Calu3 (cell line): Measurements from ENCODE around the gene TMEM8B. TPM values are rescaled to one million over a fixed set of nuclear protein-coding genes. Genes with fewer than 3 reads are reported as not detected.

Source experiments
- BruUV-seq: library from RNA; stranded (reverse); fragments of 400-500 nt; replicated peaks from 2 replicates; lab custom pipeline; 2021; lab: Mats Ljungman, UMichigan
- CTCF ChIA-PET: fragments of 300-600 bp; sonication (Branson Sonifier 250); formaldehyde crosslinking; loops from one replicate; lab custom pipeline; 2022; ENCODE audit warnings: antibody characterized with exemption; lab: Charles Lee
- DNase-seq: peaks from one replicate; pipeline ENCODE4 v3.0.0; 2022
- H3K27ac Mint-ChIP-seq: one replicate; pipeline ENCODE4 v1.8.0; 2022; ENCODE audit warnings: mixed read lengths; ENCODE audit not compliant: unreplicated experiment
- H3K27me3 Mint-ChIP-seq: one replicate; pipeline ENCODE4 v1.8.0; 2022; ENCODE audit warnings: mixed read lengths; ENCODE audit not compliant: unreplicated experiment
- H3K36me3 Mint-ChIP-seq: one replicate; pipeline ENCODE4 v1.8.0; 2022; ENCODE audit warnings: mild to moderate bottlenecking, moderate library complexity, mixed read lengths; ENCODE audit not compliant: insufficient read depth, unreplicated experiment
- H3K4me1 Mint-ChIP-seq: one replicate; pipeline ENCODE4 v1.8.0; 2022; ENCODE audit warnings: mild to moderate bottlenecking, low read depth, mixed read lengths; ENCODE audit not compliant: unreplicated experiment
- H3K4me3 Mint-ChIP-seq: one replicate; pipeline ENCODE4 v1.8.0; 2022; ENCODE audit warnings: mild to moderate bottlenecking, low read depth, moderate library complexity, mixed read lengths; ENCODE audit not compliant: unreplicated experiment
- H3K9me3 Mint-ChIP-seq: one replicate; pipeline ENCODE4 v1.8.0; 2022; ENCODE audit warnings: low read depth, mixed read lengths; ENCODE audit not compliant: unreplicated experiment
- intact Hi-C: fragments of 100-400 bp; cut with micrococcal nuclease; formaldehyde crosslinking; loops from one replicate; pipeline ENCODE4 v1.10.0; 2022; ENCODE audit not compliant: unreplicated experiment
- total RNA-seq: library from RNA; stranded (reverse); gene quantifications from 2 replicates; pipeline ENCODE4 v1.2.3, GENCODE V29; 2022
- TF ChIP-seq, protein P1 (sequence below): fragments of 200-600 bp; IDR thresholded peaks from one replicate; pipeline ENCODE4 v1.8.0; 2022; ENCODE audit warnings: antibody characterized with exemption; ENCODE audit not compliant: unreplicated experiment

The TMEM8B gene
- total RNA-seq, 1 experiment from 2014 or later = 2.5 TPM

DNA sequence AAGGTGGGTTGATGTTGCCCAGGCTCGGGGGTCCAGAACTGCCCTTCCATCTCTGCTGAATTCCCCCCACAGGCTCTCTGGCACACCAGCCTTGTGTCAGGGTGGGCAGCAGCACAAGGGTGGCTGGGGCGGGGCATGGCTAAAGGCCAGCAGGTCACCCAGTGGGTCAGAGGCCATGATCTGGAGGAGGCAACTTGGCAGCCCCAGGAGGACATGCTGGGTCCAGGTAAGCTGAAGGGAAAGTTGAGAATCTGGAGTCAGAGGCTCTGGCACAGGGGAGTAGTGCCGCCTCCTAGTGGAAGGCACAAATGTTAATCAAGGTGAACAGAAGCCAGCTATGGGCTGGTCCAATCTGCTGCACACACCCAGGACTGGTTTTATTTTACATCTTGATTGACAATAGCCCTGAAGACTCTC is 6.2 kb downstream of the TMEM8B start:
- intact Hi-C loops = no loop called here
- CTCF ChIA-PET = no interaction called here
- no peaks in the 10 kb centered on the region for H3K9me3 Mint-ChIP-seq
- DNase-seq = no peak
- no TSS peak for BruUV-seq
- H3K27ac Mint-ChIP-seq = no peak overlapping the region
- peaks cover 24% of the 10 kb centered on the region for H3K4me1 Mint-ChIP-seq
- H3K36me3 Mint-ChIP-seq = peaks cover 5% of the 10 kb centered on the region
- TF ChIP-seq, protein P1, sequence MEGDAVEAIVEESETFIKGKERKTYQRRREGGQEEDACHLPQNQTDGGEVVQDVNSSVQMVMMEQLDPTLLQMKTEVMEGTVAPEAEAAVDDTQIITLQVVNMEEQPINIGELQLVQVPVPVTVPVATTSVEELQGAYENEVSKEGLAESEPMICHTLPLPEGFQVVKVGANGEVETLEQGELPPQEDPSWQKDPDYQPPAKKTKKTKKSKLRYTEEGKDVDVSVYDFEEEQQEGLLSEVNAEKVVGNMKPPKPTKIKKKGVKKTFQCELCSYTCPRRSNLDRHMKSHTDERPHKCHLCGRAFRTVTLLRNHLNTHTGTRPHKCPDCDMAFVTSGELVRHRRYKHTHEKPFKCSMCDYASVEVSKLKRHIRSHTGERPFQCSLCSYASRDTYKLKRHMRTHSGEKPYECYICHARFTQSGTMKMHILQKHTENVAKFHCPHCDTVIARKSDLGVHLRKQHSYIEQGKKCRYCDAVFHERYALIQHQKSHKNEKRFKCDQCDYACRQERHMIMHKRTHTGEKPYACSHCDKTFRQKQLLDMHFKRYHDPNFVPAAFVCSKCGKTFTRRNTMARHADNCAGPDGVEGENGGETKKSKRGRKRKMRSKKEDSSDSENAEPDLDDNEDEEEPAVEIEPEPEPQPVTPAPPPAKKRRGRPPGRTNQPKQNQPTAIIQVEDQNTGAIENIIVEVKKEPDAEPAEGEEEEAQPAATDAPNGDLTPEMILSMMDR = no peak
- H3K27me3 Mint-ChIP-seq = peaks cover 17% of the 10 kb centered on the region
- H3K4me3 Mint-ChIP-seq = no peak overlapping the region

GRCh38 chr9:35835766-35836165 is 6.7 kb downstream of the TMEM8B start:
- CTCF ChIA-PET = no interaction called here
- no peak overlapping the region for H3K27ac Mint-ChIP-seq
- H3K4me3 Mint-ChIP-seq = no peak overlapping the region
- no peaks in the 10 kb centered on the region for H3K9me3 Mint-ChIP-seq
- BruUV-seq = no TSS peak
- peaks cover 17% of the 10 kb centered on the region for H3K27me3 Mint-ChIP-seq
- peaks cover 24% of the 10 kb centered on the region for H3K4me1 Mint-ChIP-seq
- intact Hi-C loops = no loop called here
- TF ChIP-seq, protein P1 = no peak
- DNase-seq = no peak
- peaks cover 5% of the 10 kb centered on the region for H3K36me3 Mint-ChIP-seq

DNA sequence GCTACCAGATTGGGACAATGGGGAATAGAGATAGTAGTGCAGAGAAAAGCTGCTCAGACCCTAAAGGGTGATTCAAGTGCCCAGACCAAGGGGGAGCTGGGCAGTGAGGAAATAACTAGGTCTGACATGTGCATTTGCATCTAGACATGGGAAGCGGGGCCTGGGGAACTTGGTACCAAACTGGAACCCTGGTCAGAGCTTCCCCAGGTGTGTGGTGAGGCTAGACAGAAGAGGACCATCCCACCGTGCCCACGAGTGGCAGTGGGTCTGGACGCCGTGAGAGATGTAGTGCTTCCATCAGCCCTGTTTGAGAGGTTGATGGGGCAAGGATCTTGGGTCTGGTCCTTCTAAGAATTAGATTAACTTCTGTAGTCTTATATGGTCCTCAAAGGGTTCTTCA is 7.6 kb downstream of the TMEM8B start:
- TF ChIP-seq, protein P1 = no peak
- Mint-ChIP-seq H3K36me3 (peaks cover 5% of the 10 kb centered on the region), H3K4me3 (no peak overlapping the region), H3K9me3 (no peaks in the 10 kb centered on the region), H3K4me1 (peaks cover 24% of the 10 kb centered on the region), H3K27me3 (peaks cover 17% of the 10 kb centered on the region), H3K27ac (no peak overlapping the region)
- BruUV-seq = no TSS peak
- intact Hi-C loops = no loop called here
- no peak for DNase-seq
- CTCF ChIA-PET = no interaction called here

- Mint-ChIP-seq H3K9me3 (no peaks in the 10 kb centered on the region), H3K4me1 (peaks cover 9% of the 10 kb centered on the region), H3K27me3 (peaks cover 17% of the 10 kb centered on the region), H3K36me3 (no peaks in the 10 kb centered on the region), H3K4me3 (no peak overlapping the region), H3K27ac (no peak overlapping the region)
- DNase-seq = no peak
- intact Hi-C loops = no loop called here
- TF ChIP-seq, protein P1 = no peak
- no TSS peak for BruUV-seq
- CTCF ChIA-PET = no interaction called here
These were observed 10.9 kb downstream of the TMEM8B start for GRCh38 chr9:35839926-35840325.
